Raji (cell line): ENCODE results near the gene RPS6KA2.

Experiments
- POLR2A ChIP-seq: IDR thresholded peaks from 2 replicates; pipeline ENCODE4 v1.6.1; 2011; ENCODE audit warnings: low read depth, low read length, control low read depth; ENCODE audit not compliant: insufficient read depth

Gene RPS6KA2

GRCh38 chr6:166418691-166419143, 208.3 kb downstream of the RPS6KA2 start:
- TF ChIP-seq POLR2A = no peak

- TF ChIP-seq POLR2A = no peak
These were observed 209.8 kb downstream of the RPS6KA2 start for GRCh38 chr6:166417285-166417691.

GRCh38 chr6:166415833-166416347, 211.2 kb downstream of the RPS6KA2 start:
- no peak for TF ChIP-seq POLR2A

GRCh38 chr6:166415306-166415705, 211.7 kb downstream of the RPS6KA2 start:
- TF ChIP-seq POLR2A = no peak

- TF ChIP-seq POLR2A = no peak
These were observed 213.5 kb downstream of the RPS6KA2 start for GRCh38 chr6:166413491-166413951.

GRCh38 chr6:166412911-166413384, 214.1 kb downstream of the RPS6KA2 start:
- TF ChIP-seq POLR2A = no peak

GRCh38 chr6:166412156-166412910, 214.7 kb downstream of the RPS6KA2 start:
- no peak for TF ChIP-seq POLR2A

- no peak for TF ChIP-seq POLR2A
These were observed 215.3 kb downstream of the RPS6KA2 start for GRCh38 chr6:166411721-166412151.

GRCh38 chr6:166411271-166411670, 215.8 kb downstream of the RPS6KA2 start:
- TF ChIP-seq POLR2A = no peak

- no peak for TF ChIP-seq POLR2A
These were observed 216.6 kb downstream of the RPS6KA2 start for GRCh38 chr6:166410426-166410935.

- TF ChIP-seq POLR2A = no peak
These were observed 217.9 kb downstream of the RPS6KA2 start for GRCh38 chr6:166408936-166409755.

GRCh38 chr6:166406197-166406596, 220.9 kb downstream of the RPS6KA2 start:
- no peak for TF ChIP-seq POLR2A

- TF ChIP-seq POLR2A = no peak
These were observed 221.7 kb downstream of the RPS6KA2 start for GRCh38 chr6:166405386-166405785.

GRCh38 chr6:166402582-166403277, 224.3 kb downstream of the RPS6KA2 start:
- no peak for TF ChIP-seq POLR2A

- no peak for TF ChIP-seq POLR2A
These were observed 226.9 kb downstream of the RPS6KA2 start for GRCh38 chr6:166400181-166400580.
